Measurements from ENCODE around the gene TMEM108.

Gene TMEM108

GRCh38 chr3:133289322-133289721 is 251.1 kb downstream of the TMEM108 start:
- no peak for DNase-seq

GRCh38 chr3:133292296-133292695 is 254.1 kb downstream of the TMEM108 start:
- no peak for DNase-seq

GRCh38 chr3:133293397-133294110 is 255.4 kb downstream of the TMEM108 start:
- DNase-seq: no peak

- DNase-seq: peak; percentile 35
Observed at GRCh38 chr3:133294253-133294652, 256.1 kb downstream of the TMEM108 start.

GRCh38 chr3:133295199-133295901 is 257.2 kb downstream of the TMEM108 start:
- peak; percentile 54 for DNase-seq

GRCh38 chr3:133295944-133296917 is 258.0 kb downstream of the TMEM108 start:
- peak; percentile 31 for DNase-seq

- no peak for DNase-seq
Observed at GRCh38 chr3:133296981-133297380, 258.8 kb downstream of the TMEM108 start.

- DNase-seq: no peak
Observed at GRCh38 chr3:133300102-133300501, 261.9 kb downstream of the TMEM108 start.

- DNase-seq: peak; percentile 90
Observed at GRCh38 chr3:133301194-133301593, 263.0 kb downstream of the TMEM108 start.

GRCh38 chr3:133301731-133302130 is 263.5 kb downstream of the TMEM108 start:
- DNase-seq: peak; percentile 48

- DNase-seq: peak; percentile 39
Observed at GRCh38 chr3:133303430-133303829, 265.2 kb downstream of the TMEM108 start.

- no peak for DNase-seq
Observed at GRCh38 chr3:133317866-133318265, 279.7 kb downstream of the TMEM108 start.

GRCh38 chr3:133328373-133328772 is 290.2 kb downstream of the TMEM108 start:
- no peak for DNase-seq

- no peak for DNase-seq
Observed at GRCh38 chr3:133329626-133330025, 291.4 kb downstream of the TMEM108 start.

- DNase-seq: no peak
Observed at GRCh38 chr3:133330065-133330464, 291.9 kb downstream of the TMEM108 start.

- no peak for DNase-seq
Observed at GRCh38 chr3:133330522-133330921, 292.3 kb downstream of the TMEM108 start.

- DNase-seq: no peak
Observed at GRCh38 chr3:133354721-133355120, 316.5 kb downstream of the TMEM108 start.

- no peak for DNase-seq
Observed at GRCh38 chr3:133360476-133360875, 322.3 kb downstream of the TMEM108 start.

GRCh38 chr3:133361011-133361410 is 322.8 kb downstream of the TMEM108 start:
- DNase-seq: no peak

- no peak for DNase-seq
Observed at GRCh38 chr3:133361435-133361834, 323.2 kb downstream of the TMEM108 start.

GRCh38 chr3:133362539-133362938 is 324.3 kb downstream of the TMEM108 start:
- DNase-seq: no peak

- DNase-seq: no peak
Observed at GRCh38 chr3:133364704-133365103, 326.5 kb downstream of the TMEM108 start.

GRCh38 chr3:133366921-133367320 is 328.7 kb downstream of the TMEM108 start:
- DNase-seq: no peak
